Measurements from ENCODE around the gene TIGAR. TPM values are rescaled to one million over a fixed set of nuclear protein-coding genes. Genes with fewer than 3 reads are reported as not detected.

The TIGAR gene
- polyA plus RNA-seq, 1 experiment = 28.8 TPM

GRCh38 chr12:4327293-4327692 lies 6.3 kb downstream of the TIGAR start:
- no peak overlapping the region for H3K27ac ChIP-seq (ENCODE audit: low read depth, low read length)
- POLR2A ChIA-PET = no interaction called here

GRCh38 chr12:4330203-4330602 lies 9.2 kb downstream of the TIGAR start:
- Histone ChIP-seq H3K27ac (ENCODE audit: low read depth, low read length) (no peak overlapping the region), H3K4me3 (ENCODE audit: low read depth, low read length) (no peak overlapping the region), H3K27me3 (ENCODE audit: control insufficient read depth, insufficient read depth, low read length) (no peaks in the 10 kb centered on the region), H3K9me3 (ENCODE audit: control insufficient read depth, insufficient read depth, low read length) (no peaks in the 10 kb centered on the region)
- ChIA-PET CTCF (no interaction called here), POLR2A (no interaction called here)
- no peak for TF ChIP-seq CTCF (IDR thresholded peaks at IDR 0.05; ENCODE audit: low read depth, low read length)
- no peak for DNase-seq (ENCODE audit: low read depth, low spot score)

More at GRCh38 chr12:4327293-4327692, 6.3 kb downstream of the TIGAR start:
- no peaks in the 10 kb centered on the region for H3K27me3 ChIP-seq (ENCODE audit: control insufficient read depth, insufficient read depth, low read length)
- DNase-seq (ENCODE audit: low read depth, low spot score) = no peak
- TF ChIP-seq CTCF (IDR thresholded peaks at IDR 0.05; ENCODE audit: low read depth, low read length) = no peak
- CTCF ChIA-PET = interaction anchor here (0.7 to 1.2 kb wide), 3 partner anchors 20 to 446 kb away, joined by 3 to 5 read pairs (median 4); no protein-coding TSS in a partner anchor
- H3K4me3 ChIP-seq (ENCODE audit: low read depth, low read length) = no peak overlapping the region
- peaks cover 3% of the 10 kb centered on the region; the same call in 1 of the 2 replicates for H3K9me3 ChIP-seq (ENCODE audit: control insufficient read depth, insufficient read depth, low read length)

- no peak for TF ChIP-seq CTCF (IDR thresholded peaks at IDR 0.05; ENCODE audit: low read depth, low read length)
- Histone ChIP-seq H3K27me3 (ENCODE audit: control insufficient read depth, insufficient read depth, low read length) (no peaks in the 10 kb centered on the region), H3K27ac (ENCODE audit: low read depth, low read length) (no peak overlapping the region), H3K4me3 (ENCODE audit: low read depth, low read length) (no peak overlapping the region), H3K9me3 (ENCODE audit: control insufficient read depth, insufficient read depth, low read length) (no peaks in the 10 kb centered on the region)
- ChIA-PET CTCF (no interaction called here), POLR2A (no interaction called here)
- DNase-seq (ENCODE audit: low read depth, low spot score) = no peak
Observed at GRCh38 chr12:4331221-4331620, 10.2 kb downstream of the TIGAR start.

- H3K27me3 ChIP-seq (ENCODE audit: control insufficient read depth, insufficient read depth, low read length) = no peaks in the 10 kb centered on the region
- no peaks in the 10 kb centered on the region for H3K9me3 ChIP-seq (ENCODE audit: control insufficient read depth, insufficient read depth, low read length)
- no peak for TF ChIP-seq CTCF (IDR thresholded peaks at IDR 0.05; ENCODE audit: low read depth, low read length)
- ChIA-PET CTCF (no interaction called here), POLR2A (no interaction called here)
- no peak for DNase-seq (ENCODE audit: low read depth, low spot score)
- no peak overlapping the region for H3K27ac ChIP-seq (ENCODE audit: low read depth, low read length)
- H3K4me3 ChIP-seq (ENCODE audit: low read depth, low read length) = no peak overlapping the region
Observed at GRCh38 chr12:4331842-4332241, 10.8 kb downstream of the TIGAR start.

GRCh38 chr12:4346931-4347330 lies 25.9 kb downstream of the TIGAR start:
- no peak for TF ChIP-seq CTCF (IDR thresholded peaks at IDR 0.05; ENCODE audit: low read depth, low read length)
- Histone ChIP-seq H3K27me3 (ENCODE audit: control insufficient read depth, insufficient read depth, low read length) (no peaks in the 10 kb centered on the region), H3K27ac (ENCODE audit: low read depth, low read length) (no peak overlapping the region), H3K4me3 (ENCODE audit: low read depth, low read length) (no peak overlapping the region), H3K9me3 (ENCODE audit: control insufficient read depth, insufficient read depth, low read length) (no peaks in the 10 kb centered on the region)
- CTCF ChIA-PET = no interaction called here
- no peak for DNase-seq (ENCODE audit: low read depth, low spot score)
- POLR2A ChIA-PET = no interaction called here
